HepG2 (cell line): ENCODE measurements around the gene P4HB. TPM values are rescaled to one million over a fixed set of nuclear protein-coding genes. Genes with fewer than 3 reads are reported as not detected.

ENCODE experiments used
- DR1 ChIP-seq: sonication (generic); formaldehyde crosslinking; IDR thresholded peaks from 2 replicates; pipeline ENCODE4 v1.8.0; 2021; ENCODE audit warnings: mild to moderate bottlenecking, missing genetic modification reagents, inconsistent platforms
- ELF1 ChIP-seq: sonication (generic); formaldehyde crosslinking; IDR thresholded peaks from 2 replicates; pipeline ENCODE4 v1.4.0; 2020; ENCODE audit warnings: missing genetic modification reagents
- GFI1 ChIP-seq: sonication (generic); formaldehyde crosslinking; IDR thresholded peaks from 2 replicates; pipeline ENCODE4 v1.5.0; 2020; ENCODE audit warnings: missing genetic modification reagents, mild to moderate bottlenecking, borderline replicate concordance
- HOXA7 ChIP-seq: sonication (generic); formaldehyde crosslinking; IDR thresholded peaks from 2 replicates; pipeline ENCODE4 v1.8.1; 2022; ENCODE audit warnings: mild to moderate bottlenecking, missing genetic modification reagents, moderate library complexity
- HOXD1 ChIP-seq: sonication (generic); formaldehyde crosslinking; IDR thresholded peaks from 2 replicates; pipeline ENCODE4 v1.5.0; 2020; ENCODE audit warnings: missing genetic modification reagents
- KLF13 ChIP-seq: sonication (generic); formaldehyde crosslinking; IDR thresholded peaks from 2 replicates; pipeline ENCODE4 v1.4.0; 2020; ENCODE audit warnings: mild to moderate bottlenecking, missing genetic modification reagents
- NCOR1 ChIP-seq: fragments of 200-600 bp; sonication (generic); IDR thresholded peaks from 2 replicates; pipeline ENCODE4 v1.7.0; 2017; ENCODE audit warnings: antibody characterized with exemption, low read length, borderline replicate concordance
- ONECUT2 ChIP-seq: sonication (generic); formaldehyde crosslinking; IDR thresholded peaks from 2 replicates; pipeline ENCODE4 v1.4.0; 2020; ENCODE audit warnings: missing genetic modification reagents
- PHB2 ChIP-seq: fragments of 450-650 bp; IDR thresholded peaks from 2 replicates; pipeline ENCODE4 v1.6.1; 2018; ENCODE audit not compliant: partially characterized antibody
- ZMYM2 ChIP-seq: sonication (generic); formaldehyde crosslinking; IDR thresholded peaks from 2 replicates; pipeline ENCODE4 v1.8.0; 2022; ENCODE audit warnings: mild to moderate bottlenecking, missing genetic modification reagents
- ZNF30 ChIP-seq: sonication (generic); formaldehyde crosslinking; IDR thresholded peaks from 2 replicates; pipeline ENCODE4 v1.5.0; 2020; ENCODE audit warnings: mild to moderate bottlenecking, missing genetic modification reagents
- ZNF546 ChIP-seq: sonication (generic); formaldehyde crosslinking; conservative IDR thresholded peaks from 2 replicates; pipeline ENCODE4 v1.8.1; 2023; ENCODE audit warnings: mild to moderate bottlenecking, missing genetic modification reagents
- ZNF549 ChIP-seq: sonication (generic); formaldehyde crosslinking; IDR thresholded peaks from 2 replicates; pipeline ENCODE4 v1.5.0; 2020; ENCODE audit warnings: missing genetic modification reagents
- ZNF75D ChIP-seq: sonication (generic); formaldehyde crosslinking; IDR thresholded peaks from 2 replicates; pipeline ENCODE4 v1.8.1; 2023; ENCODE audit warnings: missing genetic modification reagents, mild to moderate bottlenecking, borderline replicate concordance
- polyA plus RNA-seq, 8 experiments: library from polyadenylated mRNA; depleted of rRNA in 3 of 8; stranded (reverse) in 7 of 8; unstranded in 1 of 8; fragments of >200 nt; fragmentation: Illumina TruSeq in 4 of 8; extraction: Trizol in 4 of 8; gene quantifications; 2 replicates each; pipeline versions ENCODE4 v1.2.1 to v1.2.3, GENCODE V29; 2011 to 2016; ENCODE audit warnings: low read depth in 4 of 8, missing spikeins in 1 of 8, mixed read lengths in 1 of 8; ENCODE audit not compliant: insufficient read depth in 1 of 8
- total RNA-seq, 5 experiments: library from RNA; depleted of rRNA; stranded (reverse); fragments of >200 nt; fragmentation: Illumina TruSeq; extraction: Trizol; gene quantifications; 2 replicates each; pipeline ENCODE4 v1.2.3, GENCODE V29; 2016; ENCODE audit warnings: low read depth in 1 of 5
- TF ChIP-seq, protein P1 (sequence below), 2 experiments: sonication (generic) in 1 of 2; formaldehyde crosslinking in 1 of 2; IDR thresholded peaks; 2 replicates each; pipeline versions ENCODE4 v1.4.0 to v1.6.1; 2016 to 2020; ENCODE audit warnings: borderline replicate concordance in 1 of 2, low read depth in 1 of 2, mild to moderate bottlenecking in 1 of 2, missing genetic modification reagents in 1 of 2
- TF ChIP-seq, protein P2 (sequence below): sonication (generic); formaldehyde crosslinking; IDR thresholded peaks from 2 replicates; pipeline ENCODE4 v1.9.0; 2021; ENCODE audit warnings: mild to moderate bottlenecking, missing genetic modification reagents
- TF ChIP-seq, protein P3 (sequence below): sonication (generic); formaldehyde crosslinking; IDR thresholded peaks from 2 replicates; pipeline ENCODE4 v1.8.1; 2023; ENCODE audit warnings: missing genetic modification reagents, inconsistent platforms, borderline replicate concordance

P4HB gene
- total and polyA plus RNA-seq, 2 of the 13 experiments (the other 11 are each of a cell fraction or from before 2014, with no cell fraction given) = 185 to 782 TPM

DNA sequence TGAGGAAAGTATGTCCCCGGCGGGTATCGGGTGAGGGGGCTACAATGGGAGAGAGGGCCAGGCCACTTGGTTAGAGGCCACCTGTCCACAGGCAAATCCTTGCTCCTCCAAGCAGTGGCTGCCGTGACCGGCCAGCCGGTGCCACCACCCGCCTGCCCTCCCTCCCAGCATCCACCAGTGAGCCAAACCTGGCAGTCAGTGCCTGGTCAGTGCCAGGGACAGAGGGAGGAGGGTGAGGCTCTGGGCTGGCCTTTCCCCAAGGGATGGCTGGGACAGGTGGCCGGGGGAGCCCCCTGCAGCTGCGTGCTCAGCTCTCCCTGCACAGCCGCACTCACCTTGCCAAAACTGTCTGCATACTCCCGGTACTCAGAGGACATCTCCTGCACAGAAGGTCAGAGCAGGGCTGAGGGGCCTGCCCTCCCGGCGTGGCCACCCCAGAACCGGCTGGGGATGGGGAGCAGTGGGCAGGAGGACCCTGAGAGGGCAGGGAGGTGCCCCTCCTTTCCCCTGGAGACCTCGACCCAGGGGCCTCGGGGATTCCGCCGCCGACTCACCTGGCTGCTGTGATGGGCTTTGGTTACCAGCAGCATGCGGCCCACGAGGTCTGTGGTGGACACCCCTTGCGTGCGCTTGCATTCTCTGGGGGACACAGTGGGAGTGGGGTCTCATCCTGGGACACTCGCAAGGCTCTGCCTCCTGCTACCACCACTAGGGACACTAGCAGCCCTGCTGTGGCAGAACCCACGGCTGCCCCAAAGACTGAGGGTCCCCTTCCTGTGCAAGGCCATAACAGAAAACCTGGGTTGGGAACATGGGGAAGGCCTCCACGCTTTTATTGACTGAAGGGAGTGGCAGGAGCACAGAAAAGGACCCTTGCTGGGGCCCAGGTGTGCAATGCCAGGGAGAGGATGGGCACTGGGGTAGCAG is 47.1 kb upstream of the P4HB start (continued):
- TF ChIP-seq, protein P1, sequence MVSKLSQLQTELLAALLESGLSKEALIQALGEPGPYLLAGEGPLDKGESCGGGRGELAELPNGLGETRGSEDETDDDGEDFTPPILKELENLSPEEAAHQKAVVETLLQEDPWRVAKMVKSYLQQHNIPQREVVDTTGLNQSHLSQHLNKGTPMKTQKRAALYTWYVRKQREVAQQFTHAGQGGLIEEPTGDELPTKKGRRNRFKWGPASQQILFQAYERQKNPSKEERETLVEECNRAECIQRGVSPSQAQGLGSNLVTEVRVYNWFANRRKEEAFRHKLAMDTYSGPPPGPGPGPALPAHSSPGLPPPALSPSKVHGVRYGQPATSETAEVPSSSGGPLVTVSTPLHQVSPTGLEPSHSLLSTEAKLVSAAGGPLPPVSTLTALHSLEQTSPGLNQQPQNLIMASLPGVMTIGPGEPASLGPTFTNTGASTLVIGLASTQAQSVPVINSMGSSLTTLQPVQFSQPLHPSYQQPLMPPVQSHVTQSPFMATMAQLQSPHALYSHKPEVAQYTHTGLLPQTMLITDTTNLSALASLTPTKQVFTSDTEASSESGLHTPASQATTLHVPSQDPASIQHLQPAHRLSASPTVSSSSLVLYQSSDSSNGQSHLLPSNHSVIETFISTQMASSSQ (IDR thresholded peaks at IDR 0.05; ENCODE audit: low read depth) = no peak
- TF ChIP-seq, protein P1 (CRISPR knock-in tag; IDR thresholded peaks at IDR 0.05; ENCODE audit: borderline replicate concordance) = no peak
- no peak for TF ChIP-seq ZNF546 (CRISPR knock-in tag)
- no peak for TF ChIP-seq ELF1 (CRISPR knock-in tag)
- no peak for TF ChIP-seq ZMYM2 (CRISPR knock-in tag)
- no peak for TF ChIP-seq KLF13 (CRISPR knock-in tag)
- TF ChIP-seq ZNF75D (CRISPR knock-in tag) = no peak
- TF ChIP-seq PHB2 = no peak
- TF ChIP-seq GFI1 (CRISPR knock-in tag) = no peak
- TF ChIP-seq ZNF549 (CRISPR knock-in tag) = no peak
- TF ChIP-seq, protein P2, sequence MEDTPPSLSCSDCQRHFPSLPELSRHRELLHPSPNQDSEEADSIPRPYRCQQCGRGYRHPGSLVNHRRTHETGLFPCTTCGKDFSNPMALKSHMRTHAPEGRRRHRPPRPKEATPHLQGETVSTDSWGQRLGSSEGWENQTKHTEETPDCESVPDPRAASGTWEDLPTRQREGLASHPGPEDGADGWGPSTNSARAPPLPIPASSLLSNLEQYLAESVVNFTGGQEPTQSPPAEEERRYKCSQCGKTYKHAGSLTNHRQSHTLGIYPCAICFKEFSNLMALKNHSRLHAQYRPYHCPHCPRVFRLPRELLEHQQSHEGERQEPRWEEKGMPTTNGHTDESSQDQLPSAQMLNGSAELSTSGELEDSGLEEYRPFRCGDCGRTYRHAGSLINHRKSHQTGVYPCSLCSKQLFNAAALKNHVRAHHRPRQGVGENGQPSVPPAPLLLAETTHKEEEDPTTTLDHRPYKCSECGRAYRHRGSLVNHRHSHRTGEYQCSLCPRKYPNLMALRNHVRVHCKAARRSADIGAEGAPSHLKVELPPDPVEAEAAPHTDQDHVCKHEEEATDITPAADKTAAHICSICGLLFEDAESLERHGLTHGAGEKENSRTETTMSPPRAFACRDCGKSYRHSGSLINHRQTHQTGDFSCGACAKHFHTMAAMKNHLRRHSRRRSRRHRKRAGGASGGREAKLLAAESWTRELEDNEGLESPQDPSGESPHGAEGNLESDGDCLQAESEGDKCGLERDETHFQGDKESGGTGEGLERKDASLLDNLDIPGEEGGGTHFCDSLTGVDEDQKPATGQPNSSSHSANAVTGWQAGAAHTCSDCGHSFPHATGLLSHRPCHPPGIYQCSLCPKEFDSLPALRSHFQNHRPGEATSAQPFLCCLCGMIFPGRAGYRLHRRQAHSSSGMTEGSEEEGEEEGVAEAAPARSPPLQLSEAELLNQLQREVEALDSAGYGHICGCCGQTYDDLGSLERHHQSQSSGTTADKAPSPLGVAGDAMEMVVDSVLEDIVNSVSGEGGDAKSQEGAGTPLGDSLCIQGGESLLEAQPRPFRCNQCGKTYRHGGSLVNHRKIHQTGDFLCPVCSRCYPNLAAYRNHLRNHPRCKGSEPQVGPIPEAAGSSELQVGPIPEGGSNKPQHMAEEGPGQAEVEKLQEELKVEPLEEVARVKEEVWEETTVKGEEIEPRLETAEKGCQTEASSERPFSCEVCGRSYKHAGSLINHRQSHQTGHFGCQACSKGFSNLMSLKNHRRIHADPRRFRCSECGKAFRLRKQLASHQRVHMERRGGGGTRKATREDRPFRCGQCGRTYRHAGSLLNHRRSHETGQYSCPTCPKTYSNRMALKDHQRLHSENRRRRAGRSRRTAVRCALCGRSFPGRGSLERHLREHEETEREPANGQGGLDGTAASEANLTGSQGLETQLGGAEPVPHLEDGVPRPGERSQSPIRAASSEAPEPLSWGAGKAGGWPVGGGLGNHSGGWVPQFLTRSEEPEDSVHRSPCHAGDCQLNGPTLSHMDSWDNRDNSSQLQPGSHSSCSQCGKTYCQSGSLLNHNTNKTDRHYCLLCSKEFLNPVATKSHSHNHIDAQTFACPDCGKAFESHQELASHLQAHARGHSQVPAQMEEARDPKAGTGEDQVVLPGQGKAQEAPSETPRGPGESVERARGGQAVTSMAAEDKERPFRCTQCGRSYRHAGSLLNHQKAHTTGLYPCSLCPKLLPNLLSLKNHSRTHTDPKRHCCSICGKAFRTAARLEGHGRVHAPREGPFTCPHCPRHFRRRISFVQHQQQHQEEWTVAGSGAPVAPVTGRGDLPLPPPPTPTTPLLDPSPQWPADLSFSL (CRISPR knock-in tag) = 0 out of 2 replicates have a peak, but pooled peaks have one; percentile 33
- TF ChIP-seq, protein P3, sequence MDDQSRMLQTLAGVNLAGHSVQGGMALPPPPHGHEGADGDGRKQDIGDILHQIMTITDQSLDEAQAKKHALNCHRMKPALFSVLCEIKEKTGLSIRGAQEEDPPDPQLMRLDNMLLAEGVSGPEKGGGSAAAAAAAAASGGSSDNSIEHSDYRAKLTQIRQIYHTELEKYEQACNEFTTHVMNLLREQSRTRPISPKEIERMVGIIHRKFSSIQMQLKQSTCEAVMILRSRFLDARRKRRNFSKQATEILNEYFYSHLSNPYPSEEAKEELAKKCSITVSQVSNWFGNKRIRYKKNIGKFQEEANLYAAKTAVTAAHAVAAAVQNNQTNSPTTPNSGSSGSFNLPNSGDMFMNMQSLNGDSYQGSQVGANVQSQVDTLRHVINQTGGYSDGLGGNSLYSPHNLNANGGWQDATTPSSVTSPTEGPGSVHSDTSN (CRISPR knock-in tag) = no peak
- no peak for TF ChIP-seq ONECUT2 (CRISPR knock-in tag)
- TF ChIP-seq HOXD1 (CRISPR knock-in tag) = no peak
- TF ChIP-seq DR1 (CRISPR knock-in tag) = no peak
- TF ChIP-seq ZNF30 = no peak
- no peak for TF ChIP-seq NCOR1
- 0 out of 2 replicates have a peak, but pooled peaks have one; percentile 11 for TF ChIP-seq HOXA7 (CRISPR knock-in tag)
